Activated CD4-positive, alpha-beta T cell treated with anti-CD3 and anti-CD28 coated beads for 36 hours (primary cell): ENCODE measurements around the gene ZNHIT2. TPM values are rescaled to one million over a fixed set of nuclear protein-coding genes. Genes with fewer than 3 reads are reported as not detected.
A peak's percentile ranks its signal among the peaks of the same experiment; 100 is the strongest.

ENCODE experiments used
- ATAC-seq: fragments of 200-7000 bp; cut with Tn5 transposase; one replicate; pipeline ENCODE4 v1.10.0; 2021; ENCODE audit warnings: mild to moderate bottlenecking, moderate library complexity
- CTCF ChIA-PET: fragments of 350-600 bp; sonication (Branson Sonifier 250); formaldehyde crosslinking; loops from one replicate; lab custom pipeline; 2021; ENCODE audit warnings: antibody characterized with exemption; lab: Charles Lee
- POLR2A ChIA-PET: fragments of 350-600 bp; sonication (Branson Sonifier 250); formaldehyde crosslinking; loops from one replicate; lab custom pipeline; 2021; ENCODE audit warnings: antibody characterized with exemption, inconsistent platforms; lab: Charles Lee
- DNase-seq: peaks from one replicate; pipeline ENCODE4 v3.0.0-alpha.2; 2020
- H3K27ac Mint-ChIP-seq: one replicate; pipeline ENCODE4 v1.8.0; 2021; ENCODE audit warnings: mixed read lengths
- H3K27me3 Mint-ChIP-seq: one replicate; pipeline ENCODE4 v1.8.0; 2021; ENCODE audit warnings: mixed read lengths
- H3K36me3 Mint-ChIP-seq: one replicate; pipeline ENCODE4 v1.8.0; 2021; ENCODE audit warnings: low read depth, mixed read lengths
- H3K4me1 Mint-ChIP-seq: one replicate; pipeline ENCODE4 v1.8.0; 2021; ENCODE audit warnings: mixed read lengths
- H3K4me3 Mint-ChIP-seq: one replicate; pipeline ENCODE4 v1.8.0; 2021; ENCODE audit warnings: mild to moderate bottlenecking, moderate library complexity, mixed read lengths
- H3K9me3 Mint-ChIP-seq: one replicate; pipeline ENCODE4 v1.8.0; 2021; ENCODE audit warnings: low read depth, mixed read lengths
- intact Hi-C, 2 experiments: fragments of 100-400 bp; cut with DNase I in 1 of 2; cut with micrococcal nuclease in 1 of 2; formaldehyde crosslinking; loops; one replicate each; pipeline versions ENCODE4 v1.14.2 to v1.15.1; 2022 to 2024; cut with DNase I, micrococcal nuclease
- total RNA-seq, 2 experiments: library from RNA; stranded (reverse); gene quantifications; one replicate each; pipeline ENCODE4 v1.2.3, GENCODE V29; 2021

Gene ZNHIT2
- total RNA-seq, 2 experiments from 2014 or later, result 7.1 to 9.7 TPM

DNA sequence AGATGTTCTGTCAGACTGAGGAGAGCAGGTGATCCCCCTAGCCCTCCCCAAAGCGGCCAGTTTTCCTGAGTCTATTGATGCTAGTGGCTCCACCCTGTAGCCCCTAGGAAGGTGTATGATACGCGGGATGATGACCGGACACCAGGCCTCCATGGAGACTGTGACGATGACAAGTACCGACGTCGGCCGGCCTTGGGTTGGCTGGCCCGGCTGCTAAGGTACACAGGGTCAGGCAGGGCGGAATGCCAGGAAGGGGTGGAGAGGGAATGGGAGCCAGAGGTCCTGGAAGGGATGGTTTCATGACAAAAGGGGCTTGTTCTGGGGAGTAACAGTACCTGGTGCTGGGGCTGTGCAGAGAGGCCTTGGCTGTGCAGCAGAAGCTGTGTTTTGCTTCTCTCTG is 30.3 kb downstream of the ZNHIT2 start:
- no peak for ATAC-seq
- POLR2A ChIA-PET, result no interaction called here

DNA sequence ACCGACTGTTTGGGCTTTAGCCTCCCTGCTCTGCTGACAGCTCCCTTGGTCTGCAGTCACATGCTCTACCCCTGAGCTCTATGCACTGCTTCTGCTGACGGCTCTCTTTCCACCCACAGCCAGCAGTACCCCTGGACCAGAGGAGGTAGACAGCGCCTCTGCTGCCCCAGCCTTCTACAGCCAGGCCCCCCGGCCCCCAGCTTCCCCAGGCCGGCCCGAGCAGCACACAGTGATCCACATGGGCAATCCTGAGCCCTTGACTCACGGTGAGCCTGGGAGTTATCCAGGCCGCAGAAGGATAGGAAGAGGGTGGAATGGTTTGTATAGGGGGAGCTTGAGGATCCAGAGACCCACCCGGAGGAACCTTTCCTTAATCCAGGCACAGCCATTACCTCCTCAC is 30.7 kb downstream of the ZNHIT2 start:
- CTCF ChIA-PET, result no interaction called here
- Mint-ChIP-seq H3K36me3 (peaks cover 44% of the 10 kb centered on the region), H3K27me3 (no peaks in the 10 kb centered on the region), H3K27ac (no peak overlapping the region), H3K4me1 (peaks cover 24% of the 10 kb centered on the region), H3K9me3 (no peaks in the 10 kb centered on the region), H3K4me3 (no peak overlapping the region)
- DNase-seq, result no peak
- POLR2A ChIA-PET, result no interaction called here
- ATAC-seq, result no peak
- intact Hi-C loops, result no loop called here

More for the DNA sequence above, 30.3 kb downstream of the ZNHIT2 start:
- Mint-ChIP-seq H3K27me3 (no peaks in the 10 kb centered on the region), H3K4me3 (no peak overlapping the region), H3K9me3 (no peaks in the 10 kb centered on the region), H3K27ac (no peak overlapping the region), H3K36me3 (peaks cover 40% of the 10 kb centered on the region), H3K4me1 (peaks cover 21% of the 10 kb centered on the region)
- DNase-seq, result no peak
- intact Hi-C loops, result no loop called here
- CTCF ChIA-PET, result no interaction called here

DNA sequence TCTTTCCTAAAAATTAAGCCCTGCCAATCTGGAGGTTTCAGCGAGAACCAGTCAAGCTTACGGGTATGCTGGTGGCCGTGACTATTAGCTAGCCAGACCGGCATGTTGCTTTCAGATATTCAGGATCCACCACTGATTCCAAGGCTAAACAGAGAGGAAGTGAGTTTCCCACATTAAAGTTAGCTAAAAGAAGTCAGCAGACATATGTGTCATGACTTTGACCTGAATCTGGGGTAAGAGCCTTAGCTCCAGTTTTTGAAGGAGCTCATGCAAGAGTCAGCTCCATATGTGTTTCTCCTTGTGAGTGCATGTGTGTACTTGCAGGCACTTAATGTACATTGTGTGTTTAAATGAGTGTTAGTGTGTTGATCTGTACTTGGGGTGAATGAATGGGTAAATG is 32.1 kb downstream of the ZNHIT2 start:
- DNase-seq, result no peak
- intact Hi-C loops, result loop anchor here in 1 of 2 experiments (2.0 kb wide), 1 partner anchor 25 kb away; the partner anchor contains the start of gene TM7SF2
- no peak for ATAC-seq
- H3K4me3 Mint-ChIP-seq, result peak overlapping the region; percentile 99
- POLR2A ChIA-PET, result interaction anchor here (1.0 to 1.1 kb wide), 2 partner anchors 13 to 32 kb away, joined by 4 to 7 read pairs; partner anchors contain the start of gene ZNHIT2
- CTCF ChIA-PET, result interaction anchor here (0.7 to 1.2 kb wide), 5 partner anchors 25 to 71 kb away, joined by 3 to 4 read pairs (median 3); partner anchors contain the start of genes ARL2, MRPL49, TM7SF2 and ZNHIT2
- H3K27ac Mint-ChIP-seq, result peak overlapping the region; percentile 98
- peaks cover 56% of the 10 kb centered on the region for H3K36me3 Mint-ChIP-seq
- H3K9me3 Mint-ChIP-seq, result no peaks in the 10 kb centered on the region
- no peaks in the 10 kb centered on the region for H3K27me3 Mint-ChIP-seq
- H3K4me1 Mint-ChIP-seq, result peaks cover 31% of the 10 kb centered on the region

DNA sequence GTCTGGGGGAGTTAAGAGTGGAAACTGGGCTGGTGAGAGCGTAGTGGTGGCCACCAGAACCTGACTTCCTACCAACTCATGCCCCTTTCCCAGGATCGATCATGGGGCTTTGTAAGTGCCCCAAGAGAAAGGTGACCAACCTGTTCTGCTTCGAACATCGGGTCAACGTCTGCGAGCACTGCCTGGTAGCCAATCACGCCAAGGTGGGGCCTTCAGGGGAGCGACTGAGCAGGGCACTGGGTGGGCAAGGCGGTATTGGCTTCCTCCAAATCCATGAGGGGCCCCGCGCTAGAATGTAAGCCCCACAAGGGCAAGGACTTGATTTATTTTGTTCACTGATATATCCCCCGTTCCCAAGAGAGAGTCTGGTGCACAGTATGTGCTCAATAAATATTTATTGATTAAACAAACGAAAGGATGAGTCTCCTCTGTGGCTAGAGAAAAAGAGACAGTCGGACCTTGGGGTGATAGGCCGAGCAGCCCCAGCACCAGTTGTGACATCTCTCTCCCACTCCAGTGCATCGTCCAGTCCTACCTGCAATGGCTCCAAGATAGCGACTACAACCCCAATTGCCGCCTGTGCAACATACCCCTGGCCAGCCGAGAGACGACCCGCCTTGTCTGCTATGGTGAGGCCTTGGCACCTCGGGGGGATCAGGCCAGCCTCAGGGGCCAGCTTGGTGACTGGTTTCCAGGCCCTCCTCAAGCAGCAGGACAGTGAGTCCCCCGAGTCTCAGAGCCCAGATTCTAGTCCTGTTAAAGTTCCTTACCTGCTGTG is 32.7 kb downstream of the ZNHIT2 start:
- ATAC-seq, result peak; percentile 10
- CTCF ChIA-PET, result interaction anchor here (0.7 to 1.2 kb wide), 4 partner anchors 26 to 38 kb away, joined by 3 to 4 read pairs (median 3); partner anchors contain the start of genes MRPL49, TM7SF2 and ZNHIT2

DNA sequence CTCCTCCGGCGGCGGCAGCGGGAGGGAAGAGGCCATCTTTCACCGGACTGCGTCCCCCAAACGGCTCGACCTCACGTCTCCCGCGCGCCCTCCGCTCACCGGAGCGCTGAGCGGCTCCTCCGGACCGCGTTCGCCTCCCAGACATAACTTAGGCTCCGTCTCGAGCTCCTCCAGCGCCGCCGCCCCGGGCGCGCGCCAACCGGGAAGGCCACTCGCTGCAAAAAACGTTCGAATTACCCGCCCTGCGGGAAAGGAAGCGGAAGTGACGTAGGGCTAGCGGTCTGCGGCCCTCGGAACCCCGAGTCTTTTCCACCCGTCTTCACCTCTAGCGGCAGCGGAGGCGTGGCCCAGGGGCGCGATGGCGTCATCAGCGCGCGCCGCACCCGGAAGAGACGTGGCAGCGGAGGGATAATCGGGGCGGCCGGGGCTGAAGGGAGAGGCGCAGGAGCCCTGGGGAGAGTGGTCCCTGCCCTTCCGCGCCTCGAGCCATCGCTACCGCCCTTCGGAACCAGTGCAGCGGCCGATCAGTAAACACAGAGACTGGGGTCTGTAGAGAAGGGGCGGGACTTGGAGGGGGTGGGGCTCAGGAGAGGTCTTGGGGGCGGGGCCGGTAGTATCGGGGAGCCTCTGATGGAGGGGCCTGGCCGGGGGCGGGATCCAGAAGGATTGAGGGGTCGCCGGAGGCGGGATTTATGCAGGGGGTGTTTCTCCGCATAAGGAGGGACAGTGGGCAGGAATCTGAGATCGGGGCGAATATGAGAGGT is 33.5 kb downstream of the ZNHIT2 start, which contains the start of the genes CDCA5 and ZFPL1:
TSS of gene CDCA5 (minus strand) at position 207 of the 764 bp plus-strand sequence. CDS start at position 145, 62 bp downstream.
TSS of gene ZFPL1 (plus strand) at position 389 of the 764 bp plus-strand sequence. CDS start 477 bp downstream, outside the sequence.
- CTCF ChIA-PET, result interaction anchor here (0.5 to 1.4 kb wide), 4 partner anchors 10 to 93 kb away, joined by 3 to 5 read pairs (median 4); partner anchors contain the start of gene MRPL49
- peak; percentile 97 for DNase-seq
- Mint-ChIP-seq H3K27ac (peak within 1 kb of the TSS; percentile 98), H3K36me3 (peaks cover 62% of the 10 kb centered on the region), H3K4me1 (peaks cover 41% of the 10 kb centered on the region), H3K27me3 (no peaks in the 10 kb centered on the region), H3K9me3 (no peaks in the 10 kb centered on the region), H3K4me3 (peak within 1 kb of the TSS; percentile 99)
- POLR2A ChIA-PET, result interaction anchor here (0.6 to 1.1 kb wide), 3 partner anchors 9 to 28 kb away, joined by 3 read pairs; partner anchors contain the start of gene TM7SF2
- intact Hi-C loops, result loop anchor here (1.0 to 5.0 kb wide), 19 partner anchors 12 to 531 kb away; partner anchors contain the start of genes FAU (in 2 of the 2), MRPL49 (in 2 of the 2), SAC3D1 (in 2 of the 2) and SNX15 (in 2 of the 2)
- ATAC-seq, result peak; percentile 81

More for the DNA sequence above, 32.7 kb downstream of the ZNHIT2 start:
- peak overlapping the region; percentile 99 for H3K4me3 Mint-ChIP-seq
- H3K27me3 Mint-ChIP-seq, result no peaks in the 10 kb centered on the region
- peaks cover 35% of the 10 kb centered on the region for H3K4me1 Mint-ChIP-seq
- DNase-seq, result no peak
- peaks cover 59% of the 10 kb centered on the region for H3K36me3 Mint-ChIP-seq
- no peaks in the 10 kb centered on the region for H3K9me3 Mint-ChIP-seq
- H3K27ac Mint-ChIP-seq, result peak overlapping the region; percentile 98
- POLR2A ChIA-PET, result interaction anchor here (0.6 to 1.1 kb wide), 3 partner anchors 13 to 554 kb away, joined by 3 to 7 read pairs (median 4); partner anchors contain the start of gene ZNHIT2
- intact Hi-C loops, result loop anchor here (1.0 to 5.0 kb wide), 19 partner anchors 12 to 531 kb away; partner anchors contain the start of genes FAU (in 2 of the 2), MRPL49 (in 2 of the 2), SAC3D1 (in 2 of the 2) and VPS51 (in 2 of the 2)

DNA sequence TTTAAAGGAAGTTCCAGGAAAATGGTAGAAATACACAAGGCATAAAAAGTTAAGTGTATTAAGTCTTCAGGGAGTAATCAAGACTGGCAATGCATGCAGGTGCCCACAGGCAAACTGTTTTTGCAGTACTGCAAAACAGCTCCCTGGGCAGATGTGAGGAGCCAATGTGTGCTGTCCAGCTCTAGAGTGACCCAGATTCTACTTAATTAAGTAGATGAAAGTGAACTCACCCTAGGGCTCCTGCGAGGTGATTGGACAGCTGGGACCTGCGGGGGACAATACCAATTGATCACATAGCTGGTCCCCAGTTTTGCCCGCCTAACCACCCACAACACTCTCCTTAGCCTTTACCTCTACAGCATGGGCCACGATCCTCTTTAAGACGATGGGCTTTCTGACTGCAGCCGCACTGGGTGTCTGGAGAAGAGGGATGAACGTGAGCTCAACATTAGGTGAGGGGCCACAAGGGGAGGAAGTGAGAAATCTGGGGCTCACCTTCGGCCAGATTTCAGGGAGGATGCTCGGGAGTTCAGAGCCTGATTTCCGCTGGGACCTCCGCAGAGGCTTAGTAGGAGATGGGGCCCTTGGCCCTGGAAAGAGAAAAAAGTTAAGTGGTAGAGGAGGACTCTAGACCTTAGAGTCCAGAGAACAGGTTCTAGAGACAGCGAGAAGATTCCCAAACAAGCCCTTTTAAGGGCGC is 34.2 kb downstream of the ZNHIT2 start:
- H3K4me3 Mint-ChIP-seq, result peak overlapping the region; percentile 99
- peaks cover 47% of the 10 kb centered on the region for H3K4me1 Mint-ChIP-seq
- H3K27ac Mint-ChIP-seq, result peak overlapping the region; percentile 98
- H3K9me3 Mint-ChIP-seq, result no peaks in the 10 kb centered on the region
- ChIA-PET CTCF (interaction anchor here (0.5 to 1.4 kb wide), 11 partner anchors 9 to 853 kb away, joined by 3 to 5 read pairs (median 3); partner anchors contain the start of gene MRPL49), POLR2A (interaction anchor here (0.5 to 1.1 kb wide), 5 partner anchors 10 to 1564 kb away, joined by 3 read pairs; partner anchors contain the start of gene TM7SF2)
- H3K36me3 Mint-ChIP-seq, result peaks cover 63% of the 10 kb centered on the region
- ATAC-seq (peak; percentile 3), DNase-seq (peak; percentile 30)
- H3K27me3 Mint-ChIP-seq, result no peaks in the 10 kb centered on the region
- intact Hi-C loops, result loop anchor here in 1 of 2 experiments (1.0 to 5.0 kb wide), 2 partner anchors 41 to 56 kb away; partner anchors contain the start of genes SAC3D1 and SNX15

DNA sequence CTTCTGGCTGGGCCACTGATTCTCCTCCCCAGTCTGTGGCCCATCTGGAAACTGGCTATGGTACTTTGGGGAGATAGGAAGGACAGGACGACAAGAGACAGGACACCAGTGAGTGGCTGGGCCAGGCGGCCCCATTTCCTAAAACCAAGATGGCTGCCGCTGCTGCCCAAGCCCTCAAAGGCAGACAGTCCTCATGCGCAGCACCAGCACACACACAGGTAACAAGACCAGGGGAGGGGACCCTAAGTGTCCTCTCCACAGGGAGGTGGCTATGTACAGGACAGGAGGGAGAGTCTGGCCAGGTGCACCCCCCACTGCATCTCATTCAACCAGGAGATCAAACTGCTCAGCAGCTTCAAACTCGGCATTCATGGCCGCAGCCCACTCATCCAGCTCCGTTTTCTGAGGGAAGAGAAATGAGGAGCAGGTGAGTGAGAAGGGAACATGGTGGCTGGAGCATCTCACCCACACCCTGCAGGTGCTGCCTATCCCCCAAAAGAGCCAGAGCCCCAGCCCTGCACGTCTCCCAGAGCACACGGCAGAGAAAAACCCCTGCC is 38.6 kb downstream of the ZNHIT2 start:
- peaks cover 35% of the 10 kb centered on the region for H3K4me1 Mint-ChIP-seq
- peak overlapping the region; percentile 7 for H3K27ac Mint-ChIP-seq
- ATAC-seq (no peak), DNase-seq (no peak)
- peaks cover 69% of the 10 kb centered on the region for H3K36me3 Mint-ChIP-seq
- POLR2A ChIA-PET, result interaction anchor here (0.6 to 0.9 kb wide), 3 partner anchors 9 to 69 kb away, joined by 3 read pairs; no protein-coding TSS in a partner anchor
- CTCF ChIA-PET, result interaction anchor here (0.5 to 1.0 kb wide), 3 partner anchors 16 to 131 kb away, joined by 3 to 4 read pairs (median 3); no protein-coding TSS in a partner anchor
- intact Hi-C loops, result loop anchor here (1.0 kb wide), 1 partner anchor 66 kb away; no protein-coding TSS in a partner anchor
- no peaks in the 10 kb centered on the region for H3K9me3 Mint-ChIP-seq
- no peak overlapping the region for H3K4me3 Mint-ChIP-seq
- no peaks in the 10 kb centered on the region for H3K27me3 Mint-ChIP-seq

DNA sequence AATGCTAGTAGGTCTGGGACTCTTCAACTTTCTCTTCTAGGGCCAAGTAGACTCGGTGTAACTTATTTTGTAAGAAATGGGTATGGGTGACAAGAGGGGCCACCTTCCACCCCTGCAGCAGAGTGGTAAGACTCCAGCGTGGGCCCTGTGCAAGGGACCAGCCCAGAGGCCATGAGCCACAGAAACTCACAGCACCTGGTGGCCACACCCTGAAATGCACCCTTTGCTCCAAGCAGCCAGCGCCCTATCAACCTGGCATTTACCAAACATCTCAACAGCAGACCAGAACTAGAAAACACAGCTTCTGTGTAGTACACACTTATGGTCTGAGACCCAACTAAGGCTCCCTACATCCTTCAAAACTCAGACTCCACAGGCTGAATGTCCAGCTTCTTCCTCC is 39.4 kb downstream of the ZNHIT2 start:
- H3K4me3 Mint-ChIP-seq, result no peak overlapping the region
- H3K27me3 Mint-ChIP-seq, result no peaks in the 10 kb centered on the region
- intact Hi-C loops, result loop anchor here (1.0 kb wide), 1 partner anchor 65 kb away; no protein-coding TSS in a partner anchor
- peak; percentile 79 for DNase-seq
- POLR2A ChIA-PET, result interaction anchor here (0.9 kb wide), 1 partner anchor 9 kb away, joined by 3 read pairs; no protein-coding TSS in a partner anchor
- peak overlapping the region; percentile 7 for H3K27ac Mint-ChIP-seq
- ATAC-seq, result peak; percentile 90
- no peaks in the 10 kb centered on the region for H3K9me3 Mint-ChIP-seq
- CTCF ChIA-PET, result interaction anchor here (0.6 to 1.0 kb wide), 2 partner anchors 17 to 132 kb away, joined by 3 read pairs; no protein-coding TSS in a partner anchor
- peaks cover 35% of the 10 kb centered on the region for H3K4me1 Mint-ChIP-seq
- H3K36me3 Mint-ChIP-seq, result peaks cover 62% of the 10 kb centered on the region

DNA sequence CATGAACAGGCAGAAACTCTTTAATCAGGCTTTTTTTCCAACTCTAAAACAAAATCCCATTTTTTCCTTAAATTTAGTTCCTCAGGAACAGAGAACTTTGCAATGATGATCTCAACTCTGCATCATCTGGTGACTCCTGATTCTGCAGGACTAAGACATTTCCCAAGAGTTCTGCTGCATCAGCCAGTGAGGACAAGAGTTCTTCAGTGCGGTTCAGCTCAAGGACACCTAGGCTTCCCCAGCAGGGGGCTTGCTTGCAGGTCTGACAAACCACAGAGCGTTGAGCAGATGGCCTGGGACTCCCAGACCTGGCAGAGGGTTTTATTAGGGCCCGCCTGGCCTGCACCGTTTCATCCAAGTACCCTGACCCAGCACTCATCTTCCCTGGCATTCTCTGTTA is 40.0 kb downstream of the ZNHIT2 start:
- Mint-ChIP-seq H3K27ac (no peak overlapping the region), H3K4me1 (peaks cover 30% of the 10 kb centered on the region), H3K27me3 (no peaks in the 10 kb centered on the region), H3K36me3 (peaks cover 55% of the 10 kb centered on the region), H3K9me3 (no peaks in the 10 kb centered on the region), H3K4me3 (no peak overlapping the region)
- ATAC-seq (no peak), DNase-seq (no peak)
- ChIA-PET POLR2A (no interaction called here), CTCF (interaction anchor here (0.6 kb wide), 1 partner anchor 72 kb away, joined by 4 read pairs; no protein-coding TSS in a partner anchor)
- intact Hi-C loops, result no loop called here
